DND-41 (cell line): ENCODE measurements around the gene COX14.

ENCODE experiments used
- CTCF ChIP-seq: IDR thresholded peaks from 2 replicates; pipeline ENCODE4 v1.5.1; 2012; ENCODE audit warnings: borderline replicate concordance, low read length, moderate library complexity, mild to moderate bottlenecking; ENCODE audit not compliant: poor library complexity, severe bottlenecking; ENCODE audit errors: extremely low read depth
- EZH2 ChIP-seq: IDR thresholded peaks from 3 replicates; pipeline ENCODE4 v1.6.1; 2012; ENCODE audit warnings: borderline replicate concordance, low read depth, mild to moderate bottlenecking, moderate library complexity, low read length, inconsistent platforms; ENCODE audit not compliant: severe bottlenecking

DNA sequence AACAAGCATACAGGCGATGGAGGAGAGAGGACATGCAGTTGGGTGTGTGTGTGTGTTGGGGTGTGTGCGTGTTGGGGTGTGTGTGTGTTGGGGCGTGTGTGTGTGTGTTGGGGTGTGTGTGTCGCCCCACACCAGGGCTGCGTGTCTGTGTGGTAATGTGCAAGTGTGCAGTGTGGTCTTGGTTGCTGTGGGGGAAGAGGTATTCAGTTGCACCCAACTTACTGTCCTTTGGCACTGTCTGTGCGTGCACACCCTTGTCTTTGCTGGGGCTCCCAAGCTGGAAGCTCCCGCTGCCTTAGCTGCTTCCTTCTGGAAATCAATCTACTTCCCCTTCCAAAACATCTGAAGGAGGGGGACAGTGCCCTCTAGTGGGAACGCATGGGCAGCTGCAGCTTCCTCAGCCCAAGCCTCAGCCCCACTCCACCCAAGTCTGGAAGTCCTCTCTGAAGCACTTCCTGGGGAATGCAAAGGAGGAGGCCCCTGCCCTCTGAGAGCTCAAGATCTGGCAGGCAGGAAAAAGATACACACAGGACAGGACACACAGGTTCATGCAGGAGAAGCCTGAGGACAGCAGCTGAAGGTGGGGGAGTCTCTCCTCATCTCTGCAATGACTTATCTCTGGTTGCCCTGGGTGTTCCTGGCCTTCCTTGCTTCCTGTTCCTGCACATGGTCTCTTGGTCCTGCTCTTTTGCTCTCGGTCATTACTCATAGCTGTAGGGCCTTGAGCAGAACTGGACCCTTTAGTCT lies 41.5 kb upstream of the COX14 start:
- TF ChIP-seq CTCF (peak; percentile 98), EZH2 (no peak)
